Calu3 (cell line): ENCODE data around the gene EFNB1. TPM values are rescaled to one million over a fixed set of nuclear protein-coding genes. Genes with fewer than 3 reads are reported as not detected.

Source experiments
- BruUV-seq: library from RNA; stranded (reverse); fragments of 400-500 nt; replicated peaks from 2 replicates; lab custom pipeline; 2021; lab: Mats Ljungman, UMichigan
- CTCF ChIA-PET: fragments of 300-600 bp; sonication (Branson Sonifier 250); formaldehyde crosslinking; loops from one replicate; lab custom pipeline; 2022; ENCODE audit warnings: antibody characterized with exemption; lab: Charles Lee
- DNase-seq: peaks from one replicate; pipeline ENCODE4 v3.0.0; 2022
- H3K27ac Mint-ChIP-seq: one replicate; pipeline ENCODE4 v1.8.0; 2022; ENCODE audit warnings: mixed read lengths; ENCODE audit not compliant: unreplicated experiment
- H3K27me3 Mint-ChIP-seq: one replicate; pipeline ENCODE4 v1.8.0; 2022; ENCODE audit warnings: mixed read lengths; ENCODE audit not compliant: unreplicated experiment
- H3K36me3 Mint-ChIP-seq: one replicate; pipeline ENCODE4 v1.8.0; 2022; ENCODE audit warnings: mild to moderate bottlenecking, moderate library complexity, mixed read lengths; ENCODE audit not compliant: insufficient read depth, unreplicated experiment
- H3K4me1 Mint-ChIP-seq: one replicate; pipeline ENCODE4 v1.8.0; 2022; ENCODE audit warnings: mild to moderate bottlenecking, low read depth, mixed read lengths; ENCODE audit not compliant: unreplicated experiment
- H3K4me3 Mint-ChIP-seq: one replicate; pipeline ENCODE4 v1.8.0; 2022; ENCODE audit warnings: mild to moderate bottlenecking, low read depth, moderate library complexity, mixed read lengths; ENCODE audit not compliant: unreplicated experiment
- H3K9me3 Mint-ChIP-seq: one replicate; pipeline ENCODE4 v1.8.0; 2022; ENCODE audit warnings: low read depth, mixed read lengths; ENCODE audit not compliant: unreplicated experiment
- intact Hi-C: fragments of 100-400 bp; cut with micrococcal nuclease; formaldehyde crosslinking; loops from one replicate; pipeline ENCODE4 v1.10.0; 2022; ENCODE audit not compliant: unreplicated experiment
- total RNA-seq: library from RNA; stranded (reverse); gene quantifications from 2 replicates; pipeline ENCODE4 v1.2.3, GENCODE V29; 2022
- TF ChIP-seq, protein P1 (sequence below): fragments of 200-600 bp; IDR thresholded peaks from one replicate; pipeline ENCODE4 v1.8.0; 2022; ENCODE audit warnings: antibody characterized with exemption; ENCODE audit not compliant: unreplicated experiment

The EFNB1 gene
- total RNA-seq, 1 experiment from 2014 or later, result 12.6 TPM

GRCh38 chrX:68829582-68830418, 979 bp downstream of the EFNB1 start:
- H3K27me3 Mint-ChIP-seq, result peaks cover 14% of the 10 kb centered on the region
- peaks cover 35% of the 10 kb centered on the region for H3K36me3 Mint-ChIP-seq
- peak overlapping the region; percentile 87 for H3K4me3 Mint-ChIP-seq
- H3K4me1 Mint-ChIP-seq, result peaks cover 43% of the 10 kb centered on the region
- TF ChIP-seq, protein P1, sequence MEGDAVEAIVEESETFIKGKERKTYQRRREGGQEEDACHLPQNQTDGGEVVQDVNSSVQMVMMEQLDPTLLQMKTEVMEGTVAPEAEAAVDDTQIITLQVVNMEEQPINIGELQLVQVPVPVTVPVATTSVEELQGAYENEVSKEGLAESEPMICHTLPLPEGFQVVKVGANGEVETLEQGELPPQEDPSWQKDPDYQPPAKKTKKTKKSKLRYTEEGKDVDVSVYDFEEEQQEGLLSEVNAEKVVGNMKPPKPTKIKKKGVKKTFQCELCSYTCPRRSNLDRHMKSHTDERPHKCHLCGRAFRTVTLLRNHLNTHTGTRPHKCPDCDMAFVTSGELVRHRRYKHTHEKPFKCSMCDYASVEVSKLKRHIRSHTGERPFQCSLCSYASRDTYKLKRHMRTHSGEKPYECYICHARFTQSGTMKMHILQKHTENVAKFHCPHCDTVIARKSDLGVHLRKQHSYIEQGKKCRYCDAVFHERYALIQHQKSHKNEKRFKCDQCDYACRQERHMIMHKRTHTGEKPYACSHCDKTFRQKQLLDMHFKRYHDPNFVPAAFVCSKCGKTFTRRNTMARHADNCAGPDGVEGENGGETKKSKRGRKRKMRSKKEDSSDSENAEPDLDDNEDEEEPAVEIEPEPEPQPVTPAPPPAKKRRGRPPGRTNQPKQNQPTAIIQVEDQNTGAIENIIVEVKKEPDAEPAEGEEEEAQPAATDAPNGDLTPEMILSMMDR, result no peak
- CTCF ChIA-PET, result interaction anchor here (0.7 to 2.8 kb wide), 9 partner anchors 65 to 469 kb away, joined by 3 to 45 read pairs (median 6); partner anchors contain the start of gene PJA1
- H3K9me3 Mint-ChIP-seq, result no peaks in the 10 kb centered on the region
- DNase-seq, result no peak
- intact Hi-C loops, result loop anchor here (2.0 to 10.0 kb wide), 4 partner anchors 65 to 303 kb away; no protein-coding TSS in a partner anchor
- peak overlapping the region; percentile 77 for H3K27ac Mint-ChIP-seq
- BruUV-seq, result no TSS peak

GRCh38 chrX:68830419-68831404, 1.9 kb downstream of the EFNB1 start:
- Mint-ChIP-seq H3K9me3 (no peaks in the 10 kb centered on the region), H3K27me3 (peaks cover 5% of the 10 kb centered on the region), H3K4me1 (peaks cover 43% of the 10 kb centered on the region), H3K4me3 (peak overlapping the region; percentile 87), H3K27ac (peak overlapping the region; percentile 77), H3K36me3 (peaks cover 35% of the 10 kb centered on the region)
- CTCF ChIA-PET, result interaction anchor here (1.3 to 1.6 kb wide), 2 partner anchors 64 to 201 kb away, joined by 4 to 6 read pairs; no protein-coding TSS in a partner anchor
- TF ChIP-seq, protein P1, result no peak
- BruUV-seq, result no TSS peak
- intact Hi-C loops, result no loop called here
- no peak for DNase-seq

- no TSS peak for BruUV-seq
- TF ChIP-seq, protein P1, result no peak
- peak overlapping the region; percentile 87 for H3K4me3 Mint-ChIP-seq
- no peaks in the 10 kb centered on the region for H3K9me3 Mint-ChIP-seq
- no peak for DNase-seq
- H3K27me3 Mint-ChIP-seq, result no peaks in the 10 kb centered on the region
- peaks cover 43% of the 10 kb centered on the region for H3K4me1 Mint-ChIP-seq
- H3K36me3 Mint-ChIP-seq, result peaks cover 35% of the 10 kb centered on the region
- intact Hi-C loops, result no loop called here
- peak overlapping the region; percentile 70 for H3K27ac Mint-ChIP-seq
- CTCF ChIA-PET, result no interaction called here
These were observed 2.7 kb downstream of the EFNB1 start for GRCh38 chrX:68831405-68832100.

DNA sequence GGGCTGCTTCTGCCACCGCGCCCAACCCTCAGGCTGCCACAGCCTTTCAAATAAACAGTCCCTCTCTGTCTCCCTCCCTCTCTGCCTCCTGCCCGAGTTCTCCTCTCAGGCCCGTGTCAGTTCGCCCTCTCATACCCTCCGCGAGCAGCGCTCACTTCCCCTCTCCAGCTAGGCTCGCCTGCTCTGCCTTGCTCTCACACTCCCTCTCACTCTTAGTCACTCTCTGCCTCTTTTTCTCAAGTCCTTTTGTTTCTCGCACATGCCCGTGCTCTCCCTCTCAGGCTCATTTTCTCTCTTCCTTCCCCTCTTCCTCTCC, 3.2 kb downstream of the EFNB1 start:
- intact Hi-C loops, result no loop called here
- H3K9me3 Mint-ChIP-seq, result no peaks in the 10 kb centered on the region
- no TSS peak for BruUV-seq

More for the DNA sequence above, 3.2 kb downstream of the EFNB1 start:
- Mint-ChIP-seq H3K4me1 (peaks cover 48% of the 10 kb centered on the region), H3K27ac (peak overlapping the region; percentile 70), H3K4me3 (peak overlapping the region; percentile 87), H3K27me3 (no peaks in the 10 kb centered on the region), H3K36me3 (peaks cover 35% of the 10 kb centered on the region)
- CTCF ChIA-PET, result no interaction called here
- DNase-seq, result no peak
- TF ChIP-seq, protein P1, result no peak
